Stimulated activated naive CD4-positive, alpha-beta T cell (primary cell): ENCODE measurements around the gene DBF4B.
A peak's percentile ranks its signal among the peaks of the same experiment; 100 is the strongest.
"Not testable (repeated sequence)": the region's sequence is repeated elsewhere in the genome, so short reads cannot be mapped to it uniquely, and the experiment has no call there.

Experiments
- DNase-seq, 6 experiments: peaks; one replicate each; lab custom pipeline; 2025; lab: John Stamatoyannopoulos, UW

DBF4B gene

GRCh38 chr17:44734272-44734671 is 25.8 kb downstream of the DBF4B start:
- no peak for DNase-seq

GRCh38 chr17:44736551-44737240 is 28.2 kb downstream of the DBF4B start:
- no peak for DNase-seq

GRCh38 chr17:44738214-44738906 is 29.9 kb downstream of the DBF4B start:
- no peak for DNase-seq

- no peak for DNase-seq
These were observed 32.9 kb downstream of the DBF4B start for GRCh38 chr17:44741316-44741715.

- no peak for DNase-seq
These were observed 36.8 kb downstream of the DBF4B start for GRCh38 chr17:44745301-44745700.

- DNase-seq, result not testable (repeated sequence)
These were observed 37.3 kb downstream of the DBF4B start for GRCh38 chr17:44745738-44746137.

- DNase-seq, result no peak
These were observed 39.1 kb downstream of the DBF4B start for GRCh38 chr17:44747566-44747965.

- DNase-seq, result no peak
These were observed 40.9 kb downstream of the DBF4B start for GRCh38 chr17:44749076-44749979.

GRCh38 chr17:44749980-44750318 is 41.5 kb downstream of the DBF4B start:
- DNase-seq, result no peak

GRCh38 chr17:44751331-44751730 is 42.9 kb downstream of the DBF4B start:
- no peak for DNase-seq

- DNase-seq, result no peak
These were observed 43.3 kb downstream of the DBF4B start for GRCh38 chr17:44751806-44752205.

GRCh38 chr17:44752953-44753861 is 44.7 kb downstream of the DBF4B start:
- no peak for DNase-seq

- DNase-seq, result no peak
These were observed 45.8 kb downstream of the DBF4B start for GRCh38 chr17:44754276-44754675.

GRCh38 chr17:44755180-44755579 is 46.7 kb downstream of the DBF4B start:
- DNase-seq, result not testable (repeated sequence)

- no peak for DNase-seq
These were observed 48.8 kb downstream of the DBF4B start for GRCh38 chr17:44757045-44757917.

GRCh38 chr17:44757918-44758413 is 49.5 kb downstream of the DBF4B start:
- DNase-seq, result no peak

GRCh38 chr17:44758414-44759085 is 50.1 kb downstream of the DBF4B start, which contains the start of gene ADAM11:
Gene ADAM11 (plus strand): TSS chr17:44758988. CDS start chr17:44759200, 212 bp downstream.
- DNase-seq, result peak in 1 of 6 experiments; percentile 37

GRCh38 chr17:44759086-44759915 is 50.8 kb downstream of the DBF4B start:
- DNase-seq, result peak in 2 of 6 experiments; percentile 13 to 27

GRCh38 chr17:44759916-44760243 is 51.4 kb downstream of the DBF4B start:
- DNase-seq, result no peak
